Astrocyte of the cerebellum (primary cell): ENCODE measurements around the gene NDST1.

Experiments used
- DNase-seq: peaks from one replicate; pipeline ENCODE4 v3.0.0-alpha.2; 2011; ENCODE audit warnings: low read depth
- H3K4me3 ChIP-seq: 2 replicates; pipeline ENCODE4 v1.5.1; 2011; ENCODE audit warnings: mild to moderate bottlenecking, low read depth, low read length, moderate library complexity
- CTCF ChIP-seq: IDR thresholded peaks from 2 replicates; pipeline ENCODE4 v1.5.1; 2012; ENCODE audit warnings: low read length, low read depth, moderate library complexity, mild to moderate bottlenecking; ENCODE audit errors: missing control alignments
- in situ Hi-C: cut with HindIII; loops from 2 replicates; pipeline ENCODE4 v1.10.0; 2017; ENCODE audit warnings: low sequenced_read_pairs

The NDST1 gene

GRCh38 chr5:150559701-150560100, 51.8 kb downstream of the NDST1 start:
- no peak for DNase-seq
- no peak for TF ChIP-seq CTCF
- in situ Hi-C loops: loop anchor here (5.0 kb wide), 3 partner anchors 47 to 143 kb away; partner anchors contain the start of gene RBM22
- H3K4me3 ChIP-seq: no peak overlapping the region

GRCh38 chr5:150560401-150561191, 52.7 kb downstream of the NDST1 start:
- no peak overlapping the region for H3K4me3 ChIP-seq
- DNase-seq: peak; percentile 84
- in situ Hi-C loops: no loop called here
- TF ChIP-seq CTCF: peak; percentile 81

DNA sequence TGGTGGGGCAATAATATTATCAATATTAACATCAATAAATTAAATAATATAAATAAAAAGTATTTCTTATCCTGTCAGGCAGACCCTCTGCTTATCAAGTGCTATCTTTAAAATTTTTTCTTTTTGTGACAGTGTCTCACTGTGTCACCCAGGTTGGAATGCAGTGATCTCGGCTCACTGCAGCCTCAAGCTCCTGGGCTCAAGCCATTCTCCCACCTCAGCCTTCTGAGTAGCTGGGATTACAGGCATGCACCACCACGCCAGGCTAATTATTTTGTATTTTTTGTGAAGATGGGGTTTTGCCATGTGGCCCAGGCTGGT, 53.2 kb downstream of the NDST1 start:
- TF ChIP-seq CTCF: no peak
- in situ Hi-C loops: no loop called here
- no peak for DNase-seq
- H3K4me3 ChIP-seq: no peak overlapping the region

DNA sequence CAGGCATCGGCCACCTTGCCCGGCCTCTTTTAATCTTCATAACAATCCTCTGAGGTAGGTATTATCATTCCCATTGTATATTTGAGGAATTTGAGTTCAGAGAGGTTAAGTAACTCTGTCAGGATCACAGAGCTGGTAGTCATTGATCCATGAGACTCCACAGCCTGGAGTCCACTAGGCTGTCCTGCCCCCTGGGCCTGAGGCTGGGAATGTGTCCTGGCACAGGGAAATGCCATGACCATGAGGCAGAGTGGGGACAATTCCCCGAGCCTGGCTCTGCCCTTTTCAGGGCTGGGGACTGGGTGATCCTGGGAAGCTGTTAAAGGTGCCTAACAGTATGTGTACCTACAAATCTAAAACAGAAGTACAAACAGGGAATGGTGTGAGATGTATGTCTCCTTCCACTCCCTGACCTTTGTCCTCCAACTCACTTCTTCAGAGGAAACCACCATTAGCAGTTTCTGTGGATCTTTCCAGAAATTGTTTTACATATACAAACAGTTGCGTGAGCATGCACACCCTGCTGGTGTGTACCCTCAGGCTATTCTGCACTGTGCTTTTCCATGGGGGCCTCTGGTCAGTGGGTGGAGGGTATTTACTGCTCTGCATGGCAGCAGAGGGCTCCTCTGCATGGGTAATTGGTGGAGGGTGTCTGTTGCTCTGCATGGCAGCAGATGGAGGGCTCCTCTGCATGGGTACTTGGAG, 53.8 kb downstream of the NDST1 start:
- in situ Hi-C loops: no loop called here
- DNase-seq: no peak
- no peak for TF ChIP-seq CTCF
- no peak overlapping the region for H3K4me3 ChIP-seq

DNA sequence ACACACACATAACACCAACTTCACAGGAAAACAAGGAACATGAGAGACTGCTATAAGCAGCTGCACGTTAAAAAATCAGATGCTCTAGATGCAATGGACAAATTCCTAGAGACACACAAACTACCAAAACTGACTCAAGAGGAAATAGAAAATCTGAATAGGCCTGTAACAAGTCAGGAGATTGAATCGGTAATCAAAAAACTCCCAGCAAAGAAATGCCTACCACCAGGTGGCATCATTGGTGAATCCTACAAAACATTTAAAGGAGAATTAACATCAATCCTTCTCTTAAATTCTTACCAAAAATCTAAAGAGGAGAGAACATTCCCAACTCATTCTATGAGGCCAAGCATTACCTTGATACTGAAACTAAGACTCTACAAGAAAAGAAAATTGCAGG, 54.9 kb downstream of the NDST1 start:
- no peak overlapping the region for H3K4me3 ChIP-seq
- DNase-seq: no peak
- in situ Hi-C loops: no loop called here
- peak; percentile 44 for TF ChIP-seq CTCF

- no peak overlapping the region for H3K4me3 ChIP-seq
- TF ChIP-seq CTCF: no peak
- no peak for DNase-seq
- in situ Hi-C loops: no loop called here
Measured at GRCh38 chr5:150565868-150566267, 57.9 kb downstream of the NDST1 start.
